Neural cell (in vitro differentiated cells): Measurements from ENCODE around the gene PTPN1. TPM values are rescaled to one million over a fixed set of nuclear protein-coding genes. Genes with fewer than 3 reads are reported as not detected.

Experiments used
- H2AFZ ChIP-seq: fragments of 200-600, 300-800 bp; sonication (generic), shearing (Covaris generic); 2 replicates; pipeline ENCODE4 v1.6.0; 2014; ENCODE audit warnings: low read depth, mild to moderate bottlenecking, antibody characterized with exemption, low read length, moderate library complexity
- H3F3A ChIP-seq: fragments of 200-600 bp; shearing (Covaris generic); 2 replicates; pipeline ENCODE4 v1.6.1; 2016; ENCODE audit warnings: mild to moderate bottlenecking, moderate library complexity, mixed read lengths, antibody characterized with exemption, low read length; ENCODE audit not compliant: insufficient read depth, poor library complexity, severe bottlenecking
- H3K27ac ChIP-seq: fragments of 200-600, 300-800 bp; sonication (generic), shearing (Covaris generic); 2 replicates; pipeline ENCODE4 v1.5.1; 2014; ENCODE audit warnings: mild to moderate bottlenecking, low read length, moderate library complexity
- H3K27me3 ChIP-seq: fragments of 300-800, 200-600 bp; sonication (generic), shearing (Covaris generic); 2 replicates; pipeline ENCODE4 v1.6.0; 2014; ENCODE audit warnings: mild to moderate bottlenecking, low read depth, low read length, moderate library complexity; ENCODE audit not compliant: insufficient read depth
- H3K36me3 ChIP-seq: fragments of 300-800, 200-600 bp; sonication (generic), shearing (Covaris generic); 2 replicates; pipeline ENCODE4 v1.5.1; 2014; ENCODE audit warnings: mild to moderate bottlenecking, antibody characterized with exemption, low read length, moderate library complexity; ENCODE audit not compliant: insufficient read depth
- H3K4me2 ChIP-seq: fragments of 300-800, 200-600 bp; sonication (generic), shearing (Covaris generic); 2 replicates; pipeline ENCODE4 v1.6.0; 2014; ENCODE audit warnings: mild to moderate bottlenecking, low read length
- H3K4me3 ChIP-seq: fragments of 300-800, 200-600 bp; sonication (generic), shearing (Covaris generic); 2 replicates; pipeline ENCODE4 v1.5.1; 2014; ENCODE audit warnings: mild to moderate bottlenecking, low read length, moderate library complexity
- H3K79me2 ChIP-seq: fragments of 200-600 bp; shearing (Covaris generic); replicated peaks from 2 replicates; pipeline ENCODE4 v1.6.0; 2014; ENCODE audit warnings: mild to moderate bottlenecking, low read length, moderate library complexity; ENCODE audit not compliant: insufficient read depth
- H3K9ac ChIP-seq: fragments of 300-800, 200-600 bp; sonication (generic), shearing (Covaris generic); 2 replicates; pipeline ENCODE4 v1.6.1; 2016; ENCODE audit warnings: mild to moderate bottlenecking, low read length, mixed read lengths
- H3K9me2 ChIP-seq: fragments of 200-600 bp; shearing (Covaris generic); 2 replicates; pipeline ENCODE4 v1.6.1; 2016; ENCODE audit warnings: mild to moderate bottlenecking, low read length, mixed read lengths; ENCODE audit not compliant: insufficient read depth
- H3K9me3 ChIP-seq: fragments of 200-600, 300-800 bp; sonication (generic), shearing (Covaris generic); 2 replicates; pipeline ENCODE4 v1.6.1; 2016; ENCODE audit warnings: mild to moderate bottlenecking, mixed run types, low read length, moderate library complexity, mixed read lengths
- H4K20me1 ChIP-seq: fragments of 200-600 bp; shearing (Covaris generic); 2 replicates; pipeline ENCODE4 v1.6.1; 2016; ENCODE audit warnings: mild to moderate bottlenecking, mixed run types; ENCODE audit not compliant: insufficient read depth
- CTCF ChIP-seq: fragments of 450-650 bp; IDR thresholded peaks from 2 replicates; pipeline ENCODE4 v1.5.1; 2014; ENCODE audit warnings: antibody characterized with exemption, mild to moderate bottlenecking, moderate library complexity; ENCODE audit not compliant: poor library complexity, severe bottlenecking
- EP300 ChIP-seq: fragments of 450-650 bp; conservative IDR thresholded peaks from 2 replicates; pipeline ENCODE4 v1.6.1; 2014; ENCODE audit warnings: antibody characterized with exemption, mild to moderate bottlenecking, moderate library complexity; ENCODE audit not compliant: poor library complexity, severe bottlenecking
- EZH2 ChIP-seq: fragments of 200-600, 300-800 bp; shearing (Covaris generic), sonication (generic); IDR thresholded peaks from 2 replicates; pipeline ENCODE4 v1.6.1; 2014; ENCODE audit warnings: antibody characterized with exemption, low read length, borderline replicate concordance, mild to moderate bottlenecking; ENCODE audit not compliant: insufficient read depth, poor library complexity, severe bottlenecking
- MXI1 ChIP-seq: fragments of 450-650 bp; conservative IDR thresholded peaks from 2 replicates; pipeline ENCODE4 v1.6.1; 2014; ENCODE audit warnings: antibody characterized with exemption, mild to moderate bottlenecking; ENCODE audit not compliant: poor library complexity, severe bottlenecking
- POLR2AphosphoS5 ChIP-seq: IDR thresholded peaks from 2 replicates; pipeline ENCODE4 v1.6.1; 2012
- RAD21 ChIP-seq: fragments of 450-650 bp; conservative IDR thresholded peaks from 2 replicates; pipeline ENCODE4 v1.6.1; 2014; ENCODE audit warnings: antibody characterized with exemption, mild to moderate bottlenecking, moderate library complexity
- REST ChIP-seq: IDR thresholded peaks from 2 replicates; pipeline ENCODE4 v1.6.1; 2012; ENCODE audit warnings: borderline replicate concordance
- SMC3 ChIP-seq: fragments of 450-650 bp; conservative IDR thresholded peaks from 2 replicates; pipeline ENCODE4 v1.6.1; 2014; ENCODE audit warnings: antibody characterized with exemption, mild to moderate bottlenecking, moderate library complexity; ENCODE audit not compliant: poor library complexity
- TAF1 ChIP-seq: IDR thresholded peaks from 2 replicates; pipeline ENCODE4 v1.6.1; 2012; ENCODE audit warnings: low read depth
- polyA plus RNA-seq: library from polyadenylated mRNA; depleted of rRNA; stranded (reverse); fragments of >200 nt; gene quantifications from 2 replicates; pipeline ENCODE4 v1.2.3, GENCODE V29; 2014

The PTPN1 gene
- polyA plus RNA-seq, 1 donor from 2014 or later, result 48.1 TPM

GRCh38 chr20:50491168-50491567 is 19.0 kb upstream of the PTPN1 start:
- H4K20me1 ChIP-seq, result no peaks in the 10 kb centered on the region
- H3K27me3 ChIP-seq, result no peaks in the 10 kb centered on the region
- H3K4me3 ChIP-seq, result no peak overlapping the region
- TF ChIP-seq REST, result no peak
- no peak for TF ChIP-seq MXI1
- TF ChIP-seq EP300, result no peak
- no peak for TF ChIP-seq SMC3
- no peaks in the 10 kb centered on the region for H3K36me3 ChIP-seq
- H3K4me2 ChIP-seq, result no peak overlapping the region
- H2AFZ ChIP-seq, result no peak overlapping the region
- H3F3A ChIP-seq, result no peaks in the 10 kb centered on the region
- H3K9me2 ChIP-seq, result no peaks in the 10 kb centered on the region
- no peak overlapping the region for H3K9ac ChIP-seq
- H3K9me3 ChIP-seq, result no peaks in the 10 kb centered on the region
- H3K79me2 ChIP-seq, result no peaks in the 10 kb centered on the region
- no peak overlapping the region for H3K27ac ChIP-seq

- no peak overlapping the region for H3K9ac ChIP-seq
These were observed 18.1 kb upstream of the PTPN1 start for GRCh38 chr20:50491926-50492634.

GRCh38 chr20:50493881-50494253 is 16.3 kb upstream of the PTPN1 start:
- H2AFZ ChIP-seq, result no peak overlapping the region
- no peaks in the 10 kb centered on the region for H3K36me3 ChIP-seq
- no peaks in the 10 kb centered on the region for H3K9me2 ChIP-seq
- no peaks in the 10 kb centered on the region for H3F3A ChIP-seq
- no peaks in the 10 kb centered on the region for H3K27me3 ChIP-seq
- H3K27ac ChIP-seq, result no peak overlapping the region
- H3K9ac ChIP-seq, result no peak overlapping the region
- no peaks in the 10 kb centered on the region for H4K20me1 ChIP-seq
- H3K9me3 ChIP-seq, result no peaks in the 10 kb centered on the region
- no peak overlapping the region for H3K4me3 ChIP-seq
- TF ChIP-seq POLR2AphosphoS5, result no peak
- no peak for TF ChIP-seq EZH2
- TF ChIP-seq TAF1, result no peak
- TF ChIP-seq REST, result no peak
- TF ChIP-seq MXI1, result no peak
- TF ChIP-seq SMC3, result no peak
- no peak for TF ChIP-seq RAD21
- no peak for TF ChIP-seq CTCF
- no peak for TF ChIP-seq EP300
- no peak overlapping the region for H3K4me2 ChIP-seq
- no peaks in the 10 kb centered on the region for H3K79me2 ChIP-seq

More at GRCh38 chr20:50491926-50492634, 18.1 kb upstream of the PTPN1 start:
- no peaks in the 10 kb centered on the region for H4K20me1 ChIP-seq
- H3K4me2 ChIP-seq, result no peak overlapping the region
- H3K27me3 ChIP-seq, result no peaks in the 10 kb centered on the region
- H3K27ac ChIP-seq, result no peak overlapping the region
- no peak overlapping the region for H2AFZ ChIP-seq
- no peak for TF ChIP-seq POLR2AphosphoS5
- TF ChIP-seq SMC3, result no peak
- H3K79me2 ChIP-seq, result no peaks in the 10 kb centered on the region
- no peaks in the 10 kb centered on the region for H3K9me3 ChIP-seq
- H3F3A ChIP-seq, result no peaks in the 10 kb centered on the region
- H3K36me3 ChIP-seq, result no peaks in the 10 kb centered on the region
- H3K9me2 ChIP-seq, result no peaks in the 10 kb centered on the region
- no peak overlapping the region for H3K4me3 ChIP-seq
